Smooth muscle cell (in vitro differentiated cells): Measurements from ENCODE around the gene ASB18. TPM values are rescaled to one million over a fixed set of nuclear protein-coding genes. Genes with fewer than 3 reads are reported as not detected.

ENCODE experiments used
- DNase-seq: peaks from one replicate; lab custom pipeline; 2025; ENCODE audit not compliant: unreplicated experiment; lab: John Stamatoyannopoulos, UW
- H2AFZ ChIP-seq: fragments of 200-600 bp; sonication (generic); 2 replicates; pipeline ENCODE4 v1.6.0; 2016; ENCODE audit warnings: antibody characterized with exemption, low read depth, mild to moderate bottlenecking
- H3F3A ChIP-seq: fragments of 200-600 bp; sonication (generic); 2 replicates; pipeline ENCODE4 v1.6.0; 2017; ENCODE audit warnings: antibody characterized with exemption, low read depth
- H3K27ac ChIP-seq: fragments of 200-600 bp; sonication (generic); 2 replicates; pipeline ENCODE4 v1.5.1; 2016; ENCODE audit warnings: low read depth, mild to moderate bottlenecking
- H3K27me3 ChIP-seq: fragments of 200-600 bp; sonication (generic); 2 replicates; pipeline ENCODE4 v1.6.1; 2016; ENCODE audit warnings: low read depth, mild to moderate bottlenecking
- H3K36me3 ChIP-seq: fragments of 200-600 bp; sonication (generic); 2 replicates; pipeline ENCODE4 v1.5.1; 2016; ENCODE audit warnings: low read depth
- H3K4me1 ChIP-seq: fragments of 200-600 bp; sonication (generic); 2 replicates; pipeline ENCODE4 v1.5.1; 2016; ENCODE audit warnings: low read depth
- H3K4me2 ChIP-seq: fragments of 200-600 bp; sonication (generic); 2 replicates; pipeline ENCODE4 v1.6.0; 2016; ENCODE audit warnings: mild to moderate bottlenecking
- H3K4me3 ChIP-seq: fragments of 200-600 bp; sonication (generic); 2 replicates; pipeline ENCODE4 v1.5.1; 2016; ENCODE audit warnings: mild to moderate bottlenecking
- H3K79me2 ChIP-seq: fragments of 200-600 bp; sonication (generic); 2 replicates; pipeline ENCODE4 v1.6.0; 2016; ENCODE audit warnings: low read depth, mild to moderate bottlenecking
- H3K9ac ChIP-seq: fragments of 200-600 bp; sonication (generic); 2 replicates; pipeline ENCODE4 v1.6.0; 2016; ENCODE audit warnings: low read depth
- H3K9me3 ChIP-seq: fragments of 200-600 bp; sonication (generic); replicated peaks from 2 replicates; pipeline ENCODE4 v1.5.1; 2016; ENCODE audit warnings: low read depth
- H4K20me1 ChIP-seq: fragments of 200-600 bp; sonication (generic); 2 replicates; pipeline ENCODE4 v1.6.0; 2016; ENCODE audit warnings: low read depth
- CTCF ChIP-seq: fragments of 200-600 bp; sonication (generic); IDR thresholded peaks from 2 replicates; pipeline ENCODE4 v1.5.1; 2017; ENCODE audit warnings: borderline replicate concordance, mild to moderate bottlenecking, antibody characterized with exemption; ENCODE audit not compliant: insufficient read depth, poor library complexity, severe bottlenecking
- WGBS: methylation state at CpG from one replicate; pipeline ENCODE4 v1.1.7; 2016; ENCODE audit warnings: low lambda C conversion rate; 5-methylcytosine and 5-hydroxymethylcytosine counted together
- polyA plus RNA-seq: library from polyadenylated mRNA; unstranded; fragments of >200 nt; fragmentation: Nextera tagmentation; extraction: Ambion mirVana; gene quantifications from 2 replicates; pipeline ENCODE4 v1.2.1, GENCODE V29; 2016
- total RNA-seq: library from RNA; depleted of rRNA; stranded (reverse); fragments of >200 nt; gene quantifications from 2 replicates; pipeline ENCODE4 v1.2.3, GENCODE V29; 2014

The ASB18 gene
- total and polyA plus RNA-seq, 2 experiments from 2014 or later = 0.05 TPM; not detected in 1

DNA sequence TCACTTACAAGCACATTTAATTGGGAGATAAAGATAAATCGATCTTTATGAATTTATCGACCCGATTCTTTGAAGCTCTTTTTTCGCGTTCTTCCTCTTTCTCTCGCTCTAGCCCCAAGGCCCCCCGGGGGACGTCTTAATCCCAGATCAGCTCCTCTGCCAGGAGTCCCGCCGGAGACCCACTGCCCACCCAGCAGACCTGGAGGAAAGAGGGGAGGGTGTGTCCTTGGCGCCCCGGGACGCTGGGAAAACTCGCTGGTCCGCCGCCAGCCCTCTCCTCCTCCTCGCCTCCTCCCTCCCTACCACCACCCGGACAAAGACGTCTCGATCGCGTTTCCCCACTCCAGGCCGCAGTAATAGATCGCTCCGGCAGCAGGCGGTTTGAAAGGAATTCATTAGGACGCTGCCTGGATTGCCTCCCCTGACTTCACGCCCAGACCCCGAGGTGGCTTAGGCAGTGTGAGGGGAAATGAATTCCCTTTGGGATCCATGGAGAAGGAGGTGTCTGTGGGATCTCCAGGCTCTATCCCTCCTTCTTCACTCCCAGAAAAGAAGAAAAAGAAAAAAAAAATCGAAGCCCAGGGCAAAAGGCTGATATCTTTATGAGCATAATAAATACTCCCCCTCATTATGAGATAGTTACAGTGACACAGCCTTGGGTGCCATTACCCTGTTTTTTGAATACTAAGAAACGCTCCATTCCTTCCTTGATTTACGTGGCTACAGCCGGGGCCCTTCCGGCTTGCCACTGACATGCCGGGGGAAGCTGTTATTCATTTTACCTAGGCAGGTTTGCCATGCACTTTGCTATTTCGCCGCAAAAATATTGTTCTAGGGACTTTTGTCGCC lies 94.2 kb downstream of the ASB18 start:
- TF ChIP-seq CTCF = no peak
- H3K4me1 ChIP-seq = peaks cover 49% of the 10 kb centered on the region
- H3K9me3 ChIP-seq = no peaks in the 10 kb centered on the region
- peaks cover 5% of the 10 kb centered on the region for H3F3A ChIP-seq
- H3K9ac ChIP-seq = no peak overlapping the region
- 4% methylated on average over 37 of the region's 38 CpGs for WGBS
- H2AFZ ChIP-seq = no peak overlapping the region
- no peaks in the 10 kb centered on the region for H3K79me2 ChIP-seq
- no peak for DNase-seq
- H3K27ac ChIP-seq = no peak overlapping the region
- peaks cover 100% of the 10 kb centered on the region for H3K27me3 ChIP-seq
- H3K4me2 ChIP-seq = no peak overlapping the region
- H4K20me1 ChIP-seq = no peaks in the 10 kb centered on the region
- H3K4me3 ChIP-seq = no peak overlapping the region
- no peaks in the 10 kb centered on the region for H3K36me3 ChIP-seq

DNA sequence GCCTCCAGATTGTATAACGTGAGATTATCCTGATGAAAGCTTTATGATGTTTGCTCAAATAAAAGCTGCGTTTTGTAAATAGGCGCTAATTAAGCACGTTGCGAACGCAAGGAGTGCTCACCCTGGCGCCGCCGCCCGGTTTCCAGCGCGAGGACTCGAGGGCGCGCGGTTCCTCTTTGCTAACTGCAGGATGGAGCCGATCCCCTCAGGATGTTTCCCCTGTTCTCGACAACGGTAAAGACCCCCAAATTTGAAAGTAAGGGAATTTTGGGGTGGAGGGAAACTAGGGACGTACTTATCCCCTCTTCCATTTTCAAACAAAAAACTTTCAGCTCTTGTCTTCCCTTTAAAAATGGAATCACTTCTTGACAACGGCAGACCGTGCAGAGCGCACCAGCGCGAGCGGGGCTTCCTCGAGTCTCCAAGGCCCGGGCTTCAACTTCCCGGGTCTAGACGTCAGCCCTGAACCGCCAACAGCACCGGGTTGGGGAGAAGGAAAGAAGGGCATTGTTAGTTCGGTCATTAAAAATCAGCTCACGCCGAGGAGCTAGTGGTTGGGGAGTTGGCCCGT lies 95.0 kb downstream of the ASB18 start:
- 4% methylated on average over 36 of the region's 36 CpGs for WGBS
- no peak overlapping the region for H3K4me3 ChIP-seq
- H3K9ac ChIP-seq = no peak overlapping the region
- no peaks in the 10 kb centered on the region for H3K79me2 ChIP-seq
- no peaks in the 10 kb centered on the region for H4K20me1 ChIP-seq
- no peaks in the 10 kb centered on the region for H3K9me3 ChIP-seq
- peaks cover 100% of the 10 kb centered on the region for H3K27me3 ChIP-seq
- no peak overlapping the region for H3K27ac ChIP-seq
- H3K36me3 ChIP-seq = no peaks in the 10 kb centered on the region
- no peak for TF ChIP-seq CTCF
- peaks cover 52% of the 10 kb centered on the region for H3K4me1 ChIP-seq
- H3K4me2 ChIP-seq = no peak overlapping the region
- DNase-seq = no peak
- no peak overlapping the region for H2AFZ ChIP-seq
- H3F3A ChIP-seq = no peaks in the 10 kb centered on the region

- Histone ChIP-seq H3K4me3 (peak within 1 kb of the TSS; percentile 48), H3K79me2 (no peaks in the 10 kb centered on the region), H3K4me2 (peak within 1 kb of the TSS; percentile 97), H3K27ac (no peak within 1 kb of the TSS), H3K36me3 (no peaks in the 10 kb centered on the region), H4K20me1 (no peaks in the 10 kb centered on the region), H3K27me3 (peaks cover 100% of the 10 kb centered on the region), H2AFZ (no peak within 1 kb of the TSS), H3K9ac (no peak within 1 kb of the TSS), H3K4me1 (peaks cover 54% of the 10 kb centered on the region), H3F3A (no peaks in the 10 kb centered on the region), H3K9me3 (no peaks in the 10 kb centered on the region)
- no peak for DNase-seq
- 2% methylated on average over 94 of the region's 105 CpGs for WGBS
- TF ChIP-seq CTCF = no peak
These were observed 95.8 kb downstream of the ASB18 start, which contains the start of gene GBX2 for GRCh38 chr2:236168110-236169080. TSS of gene GBX2 (minus strand) at chr2:236168386. CDS start at chr2:236167971, 415 bp downstream.
